ENCODE measurements around the gene METTL9. TPM values are rescaled to one million over a fixed set of nuclear protein-coding genes. Genes with fewer than 3 reads are reported as not detected.

METTL9 gene
- total and polyA plus RNA-seq, 2 of the 13 experiments (the other 11 are each of a cell fraction or from before 2014, with no cell fraction given), result 123 to 204 TPM

DNA sequence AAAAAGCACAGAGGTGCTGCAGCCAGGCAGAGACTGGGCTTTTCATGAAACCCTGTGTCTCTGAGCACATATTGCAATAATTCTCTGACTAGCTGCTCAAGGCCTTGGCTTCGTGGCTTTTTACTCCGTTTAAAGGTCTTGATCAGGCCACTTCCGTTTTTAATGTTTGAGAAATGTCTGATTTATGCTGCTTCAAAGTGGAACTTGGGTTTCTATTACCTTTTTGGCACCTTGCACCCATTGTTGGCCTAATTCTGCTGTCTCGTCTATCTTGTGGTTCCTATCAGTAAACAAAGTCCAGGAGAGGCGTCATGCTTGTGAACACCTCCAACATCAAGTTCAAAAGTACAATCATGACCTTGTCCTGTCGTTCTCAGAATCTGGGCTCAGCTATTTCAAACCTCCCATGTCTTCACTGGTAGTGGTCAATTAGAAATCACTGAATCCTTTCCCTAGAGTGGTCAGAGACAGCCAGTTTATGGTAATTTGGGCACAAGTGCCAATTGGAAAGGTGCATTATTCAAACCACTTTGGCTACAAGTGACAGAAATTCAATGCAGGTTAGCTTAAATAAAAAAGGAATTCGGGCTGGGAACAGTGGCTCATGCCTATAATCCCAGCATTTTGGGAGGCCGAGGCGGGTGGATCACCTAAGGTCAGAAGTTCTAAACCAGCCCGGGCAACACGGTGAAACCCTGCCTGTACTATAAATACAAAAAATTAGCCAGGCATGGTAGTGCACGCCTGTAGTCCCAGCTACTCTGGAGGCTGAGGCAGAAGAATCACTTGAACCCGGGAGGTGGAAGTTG, 33.3 kb upstream of the METTL9 start (continued):
- TF ChIP-seq ZNF577 (CRISPR knock-in tag; IDR thresholded peaks at IDR 0.05; ENCODE audit: borderline replicate concordance, low read depth), result no peak
- no peak for TF ChIP-seq SIN3A (IDR thresholded peaks at IDR 0.05; ENCODE audit: borderline replicate concordance, low read depth, low read length)
- TF ChIP-seq SOX13 (IDR thresholded peaks at IDR 0.05), result peak; percentile 83
- peak in 1 of 2 experiments; percentile 94; a peak in 2 of 4 replicates for TF ChIP-seq SOX13 (CRISPR knock-in tag; conservative IDR thresholded peaks at IDR 0.05 in 1 of 2, IDR thresholded peaks at IDR 0.05 in 1 of 2)
- no peak for TF ChIP-seq MYNN (CRISPR knock-in tag; IDR thresholded peaks at IDR 0.05; ENCODE audit: low read depth)
- TF ChIP-seq, protein P1, sequence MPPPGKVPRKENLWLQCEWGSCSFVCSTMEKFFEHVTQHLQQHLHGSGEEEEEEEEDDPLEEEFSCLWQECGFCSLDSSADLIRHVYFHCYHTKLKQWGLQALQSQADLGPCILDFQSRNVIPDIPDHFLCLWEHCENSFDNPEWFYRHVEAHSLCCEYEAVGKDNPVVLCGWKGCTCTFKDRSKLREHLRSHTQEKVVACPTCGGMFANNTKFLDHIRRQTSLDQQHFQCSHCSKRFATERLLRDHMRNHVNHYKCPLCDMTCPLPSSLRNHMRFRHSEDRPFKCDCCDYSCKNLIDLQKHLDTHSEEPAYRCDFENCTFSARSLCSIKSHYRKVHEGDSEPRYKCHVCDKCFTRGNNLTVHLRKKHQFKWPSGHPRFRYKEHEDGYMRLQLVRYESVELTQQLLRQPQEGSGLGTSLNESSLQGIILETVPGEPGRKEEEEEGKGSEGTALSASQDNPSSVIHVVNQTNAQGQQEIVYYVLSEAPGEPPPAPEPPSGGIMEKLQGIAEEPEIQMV (CRISPR knock-in tag; IDR thresholded peaks at IDR 0.05; ENCODE audit: low read depth), result 0 out of 2 replicates have a peak, but pooled peaks have one; percentile 41
- TF ChIP-seq RFX3 (CRISPR knock-in tag; IDR thresholded peaks at IDR 0.05), result no peak
- TF ChIP-seq ZNF274 (CRISPR knock-in tag; IDR thresholded peaks at IDR 0.05), result no peak
- TF ChIP-seq ZMAT3 (CRISPR knock-in tag; conservative IDR thresholded peaks at IDR 0.05), result no peak
- no peak for TF ChIP-seq ZNF749 (CRISPR knock-in tag; IDR thresholded peaks at IDR 0.05; ENCODE audit: borderline replicate concordance)
- TF ChIP-seq ZNF282 (IDR thresholded peaks at IDR 0.05; ENCODE audit: partially characterized antibody), result no peak
- peak; percentile 92 for TF ChIP-seq ZNF746 (CRISPR knock-in tag; IDR thresholded peaks at IDR 0.05)
- TF ChIP-seq MAFF (IDR thresholded peaks at IDR 0.05; ENCODE audit: low read depth, low read length), result 0 out of 2 replicates have a peak, but pooled peaks have one; percentile 42
- no peak for TF ChIP-seq MTF1 (CRISPR knock-in tag; IDR thresholded peaks at IDR 0.05)
- TF ChIP-seq, protein P2, sequence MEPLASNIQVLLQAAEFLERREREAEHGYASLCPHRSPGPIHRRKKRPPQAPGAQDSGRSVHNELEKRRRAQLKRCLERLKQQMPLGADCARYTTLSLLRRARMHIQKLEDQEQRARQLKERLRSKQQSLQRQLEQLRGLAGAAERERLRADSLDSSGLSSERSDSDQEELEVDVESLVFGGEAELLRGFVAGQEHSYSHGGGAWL (CRISPR knock-in tag; IDR thresholded peaks at IDR 0.05), result no peak
- peak; percentile 83 for TF ChIP-seq MIXL1 (CRISPR knock-in tag; IDR thresholded peaks at IDR 0.05)
- TF ChIP-seq, protein P3, sequence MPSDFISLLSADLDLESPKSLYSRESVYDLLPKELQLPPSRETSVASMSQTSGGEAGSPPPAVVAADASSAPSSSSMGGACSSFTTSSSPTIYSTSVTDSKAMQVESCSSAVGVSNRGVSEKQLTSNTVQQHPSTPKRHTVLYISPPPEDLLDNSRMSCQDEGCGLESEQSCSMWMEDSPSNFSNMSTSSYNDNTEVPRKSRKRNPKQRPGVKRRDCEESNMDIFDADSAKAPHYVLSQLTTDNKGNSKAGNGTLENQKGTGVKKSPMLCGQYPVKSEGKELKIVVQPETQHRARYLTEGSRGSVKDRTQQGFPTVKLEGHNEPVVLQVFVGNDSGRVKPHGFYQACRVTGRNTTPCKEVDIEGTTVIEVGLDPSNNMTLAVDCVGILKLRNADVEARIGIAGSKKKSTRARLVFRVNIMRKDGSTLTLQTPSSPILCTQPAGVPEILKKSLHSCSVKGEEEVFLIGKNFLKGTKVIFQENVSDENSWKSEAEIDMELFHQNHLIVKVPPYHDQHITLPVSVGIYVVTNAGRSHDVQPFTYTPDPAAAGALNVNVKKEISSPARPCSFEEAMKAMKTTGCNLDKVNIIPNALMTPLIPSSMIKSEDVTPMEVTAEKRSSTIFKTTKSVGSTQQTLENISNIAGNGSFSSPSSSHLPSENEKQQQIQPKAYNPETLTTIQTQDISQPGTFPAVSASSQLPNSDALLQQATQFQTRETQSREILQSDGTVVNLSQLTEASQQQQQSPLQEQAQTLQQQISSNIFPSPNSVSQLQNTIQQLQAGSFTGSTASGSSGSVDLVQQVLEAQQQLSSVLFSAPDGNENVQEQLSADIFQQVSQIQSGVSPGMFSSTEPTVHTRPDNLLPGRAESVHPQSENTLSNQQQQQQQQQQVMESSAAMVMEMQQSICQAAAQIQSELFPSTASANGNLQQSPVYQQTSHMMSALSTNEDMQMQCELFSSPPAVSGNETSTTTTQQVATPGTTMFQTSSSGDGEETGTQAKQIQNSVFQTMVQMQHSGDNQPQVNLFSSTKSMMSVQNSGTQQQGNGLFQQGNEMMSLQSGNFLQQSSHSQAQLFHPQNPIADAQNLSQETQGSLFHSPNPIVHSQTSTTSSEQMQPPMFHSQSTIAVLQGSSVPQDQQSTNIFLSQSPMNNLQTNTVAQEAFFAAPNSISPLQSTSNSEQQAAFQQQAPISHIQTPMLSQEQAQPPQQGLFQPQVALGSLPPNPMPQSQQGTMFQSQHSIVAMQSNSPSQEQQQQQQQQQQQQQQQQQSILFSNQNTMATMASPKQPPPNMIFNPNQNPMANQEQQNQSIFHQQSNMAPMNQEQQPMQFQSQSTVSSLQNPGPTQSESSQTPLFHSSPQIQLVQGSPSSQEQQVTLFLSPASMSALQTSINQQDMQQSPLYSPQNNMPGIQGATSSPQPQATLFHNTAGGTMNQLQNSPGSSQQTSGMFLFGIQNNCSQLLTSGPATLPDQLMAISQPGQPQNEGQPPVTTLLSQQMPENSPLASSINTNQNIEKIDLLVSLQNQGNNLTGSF (CRISPR knock-in tag; IDR thresholded peaks at IDR 0.05), result 0 out of 2 replicates have a peak, but pooled peaks have one; percentile 24
- no peak for TF ChIP-seq CBX2 (IDR thresholded peaks at IDR 0.05; ENCODE audit: low read depth, low read length)
- TF ChIP-seq CBX2 (CRISPR knock-in tag; IDR thresholded peaks at IDR 0.05; ENCODE audit: low read depth), result peak; percentile 56; the same call in 1 of the 2 replicates
- TF ChIP-seq, protein P4, sequence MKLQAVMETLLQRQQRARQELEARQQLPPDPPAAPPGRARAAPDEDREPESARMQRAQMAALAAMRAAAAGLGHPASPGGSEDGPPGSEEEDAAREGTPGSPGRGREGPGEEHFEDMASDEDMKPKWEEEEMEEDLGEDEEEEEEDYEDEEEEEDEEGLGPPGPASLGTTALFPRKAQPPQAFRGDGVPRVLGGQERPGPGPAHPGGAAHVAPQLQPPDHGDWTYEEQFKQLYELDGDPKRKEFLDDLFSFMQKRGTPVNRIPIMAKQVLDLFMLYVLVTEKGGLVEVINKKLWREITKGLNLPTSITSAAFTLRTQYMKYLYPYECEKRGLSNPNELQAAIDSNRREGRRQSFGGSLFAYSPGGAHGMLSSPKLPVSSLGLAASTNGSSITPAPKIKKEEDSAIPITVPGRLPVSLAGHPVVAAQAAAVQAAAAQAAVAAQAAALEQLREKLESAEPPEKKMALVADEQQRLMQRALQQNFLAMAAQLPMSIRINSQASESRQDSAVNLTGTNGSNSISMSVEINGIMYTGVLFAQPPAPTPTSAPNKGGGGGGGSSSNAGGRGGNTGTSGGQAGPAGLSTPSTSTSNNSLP (IDR thresholded peaks at IDR 0.05; ENCODE audit: low read depth, low read length), result peak; percentile 33; the same call in 1 of the 2 replicates
- no peak for TF ChIP-seq POLR2G (IDR thresholded peaks at IDR 0.05; ENCODE audit: low read depth, low read length)
- no peak for TF ChIP-seq JUN (CRISPR knock-in tag; IDR thresholded peaks at IDR 0.05)

Data from HepG2 (cell line).